NCI-H1417 treated with DMSO at 0.1 percent for 48 hours (cell line): ENCODE results near the gene MAPK8IP3.

Experiments used
- DNase-seq: peaks from one replicate; lab custom pipeline; 2025; lab: John Stamatoyannopoulos, UW

The MAPK8IP3 gene

DNA sequence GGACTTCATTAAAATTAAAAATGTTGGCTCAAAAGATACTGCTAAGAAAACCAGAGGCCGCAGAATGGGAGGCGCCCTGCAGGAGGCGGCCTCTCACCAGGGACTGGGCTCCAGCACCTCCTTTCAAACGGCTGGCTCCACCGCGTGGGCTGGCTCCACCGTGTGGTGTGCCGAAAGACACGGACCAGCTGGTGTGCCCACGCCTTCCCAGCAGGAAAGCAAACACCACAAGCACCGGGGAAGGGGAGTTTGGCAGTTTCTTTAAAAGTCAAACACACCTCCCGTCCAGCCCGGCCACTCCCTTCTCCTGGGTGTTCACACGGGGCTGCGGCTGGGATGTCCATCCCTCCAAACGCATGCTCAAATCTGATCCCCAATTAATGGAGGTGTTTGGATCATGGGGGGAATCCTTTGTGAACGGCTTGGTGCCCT lies 106.8 kb downstream of the MAPK8IP3 start:
- peak; percentile 17 for DNase-seq

DNA sequence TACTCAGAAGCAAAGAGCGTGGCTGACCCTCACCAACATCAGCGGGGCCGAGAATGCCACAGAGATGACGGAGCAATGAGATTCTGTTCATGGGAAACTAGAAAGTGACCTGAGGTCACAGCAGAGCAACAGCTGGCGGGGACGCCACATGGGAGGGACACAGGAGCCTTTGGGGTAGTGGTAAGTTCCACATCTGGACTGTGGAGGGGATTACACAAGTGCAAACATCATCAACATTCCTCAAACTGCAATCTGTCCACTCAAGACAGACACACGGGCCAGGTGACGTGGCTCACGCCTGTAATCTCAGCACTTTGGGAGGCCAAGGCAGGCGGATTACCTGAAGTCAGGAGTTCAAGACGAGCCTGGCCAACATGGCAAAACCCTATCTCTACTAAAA lies 109.5 kb downstream of the MAPK8IP3 start:
- no peak for DNase-seq

GRCh38 chr16:1816396-1817275 lies 110.6 kb downstream of the MAPK8IP3 start:
- no peak for DNase-seq

DNA sequence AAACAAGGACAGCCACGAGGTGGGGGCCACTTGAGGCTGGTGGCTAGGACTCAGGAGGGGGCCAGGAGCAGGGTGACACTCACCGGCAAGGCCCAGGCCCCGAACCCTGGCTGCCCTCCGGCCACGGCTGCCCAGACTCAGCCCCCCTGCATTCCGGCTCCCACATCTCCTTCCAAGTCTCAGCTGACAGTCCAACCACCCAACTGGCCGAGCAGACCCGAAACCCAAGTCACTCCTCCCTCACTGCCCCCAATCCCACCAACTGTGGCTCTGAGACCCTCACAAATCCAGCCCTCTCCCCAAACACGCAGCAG lies 111.2 kb downstream of the MAPK8IP3 start:
- DNase-seq: no peak

DNA sequence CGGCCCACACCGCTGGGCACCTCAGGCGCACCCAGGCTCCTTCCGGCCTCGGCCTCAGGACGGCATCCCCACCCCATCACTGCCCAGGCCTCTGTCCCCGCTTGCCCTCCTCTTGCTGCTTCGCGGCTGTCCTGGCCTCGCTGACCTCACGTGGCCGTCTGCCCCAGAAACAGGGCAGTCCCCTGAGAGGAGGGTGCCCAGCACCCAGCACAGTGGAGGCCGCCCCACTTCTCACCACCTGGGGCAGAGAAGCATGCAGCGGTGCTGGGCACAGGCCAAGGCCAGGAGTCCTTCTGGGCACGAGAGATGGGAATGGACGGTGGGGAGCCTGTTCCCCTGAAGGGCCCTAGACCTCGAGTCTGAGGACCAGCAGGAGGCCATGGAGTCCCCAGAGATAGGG lies 111.7 kb downstream of the MAPK8IP3 start:
- DNase-seq: no peak

DNA sequence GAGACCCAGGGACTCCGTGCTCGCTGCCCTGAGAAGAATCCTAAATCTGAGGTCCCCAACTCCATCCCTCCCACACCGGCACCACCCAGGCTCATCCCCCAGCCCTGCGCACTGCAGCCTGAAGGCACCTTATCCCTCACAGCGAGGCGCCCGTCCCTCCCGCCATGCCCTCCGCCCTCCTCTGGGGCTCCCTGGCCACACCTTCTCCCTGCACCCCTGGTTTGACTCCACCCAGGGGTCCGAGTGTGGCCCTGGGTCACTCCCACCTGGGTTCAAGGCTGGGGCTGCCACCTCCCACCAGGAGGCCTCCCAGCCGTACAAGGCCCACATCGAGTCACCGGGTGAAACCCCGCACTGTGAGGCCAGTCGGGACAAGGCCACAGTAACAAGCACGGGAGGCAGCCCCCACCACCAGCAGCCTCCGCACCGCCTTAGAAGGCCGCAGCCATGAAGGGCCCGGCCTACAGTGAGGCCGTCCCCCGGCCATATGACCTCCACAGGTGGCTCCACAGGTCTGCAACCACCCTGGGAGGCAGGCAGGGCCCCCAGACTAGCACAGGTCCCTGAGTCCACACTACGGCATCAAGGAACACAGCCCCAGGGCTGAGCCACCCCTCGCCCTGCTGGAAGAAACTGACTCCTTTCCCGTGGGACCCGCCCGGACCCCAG lies 112.3 kb downstream of the MAPK8IP3 start:
- DNase-seq: no peak

GRCh38 chr16:1818873-1819525 lies 113.0 kb downstream of the MAPK8IP3 start:
- no peak for DNase-seq

- no peak for DNase-seq
These were observed 113.6 kb downstream of the MAPK8IP3 start for GRCh38 chr16:1819611-1820010.
